ENCODE measurements around the gene RPL5.
"Not testable (repeated sequence)": the region's sequence is repeated elsewhere in the genome, so short reads cannot be mapped to it uniquely, and the experiment has no call there.

The RPL5 gene

GRCh38 chr1:92831762-92832536, at the start of gene RPL5:
Gene RPL5, plus strand, starts transcription at chr1:92832040. Its CDS starts 75 bp downstream, at chr1:92832115.
- DNase-seq (ENCODE audit: low read depth, low spot score), result peak; percentile 97

GRCh38 chr1:92783550-92783949, 48.3 kb upstream of the RPL5 start:
- DNase-seq (ENCODE audit: low read depth, low spot score), result not testable (repeated sequence)

GRCh38 chr1:92784021-92784638, 47.7 kb upstream of the RPL5 start:
- DNase-seq (ENCODE audit: low read depth, low spot score), result no peak

GRCh38 chr1:92784639-92785500, 47.0 kb upstream of the RPL5 start, which contains the start of gene EVI5:
Gene EVI5, minus strand, starts transcription at chr1:92785108. Its CDS starts 48,562 bp downstream, at chr1:92736546.
- DNase-seq (ENCODE audit: low read depth, low spot score), result peak; percentile 21

GRCh38 chr1:92786111-92786901, 45.5 kb upstream of the RPL5 start:
- no peak for DNase-seq (ENCODE audit: low read depth, low spot score)

GRCh38 chr1:92790081-92790480, 41.8 kb upstream of the RPL5 start:
- DNase-seq (ENCODE audit: low read depth, low spot score), result no peak

GRCh38 chr1:92790867-92791266, 41.0 kb upstream of the RPL5 start:
- DNase-seq (ENCODE audit: low read depth, low spot score), result no peak

GRCh38 chr1:92791487-92792066, 40.3 kb upstream of the RPL5 start:
- no peak for DNase-seq (ENCODE audit: low read depth, low spot score)

- DNase-seq (ENCODE audit: low read depth, low spot score), result no peak
These were observed 39.5 kb upstream of the RPL5 start for GRCh38 chr1:92792340-92792782.

GRCh38 chr1:92795166-92795565, 36.7 kb upstream of the RPL5 start:
- no peak for DNase-seq (ENCODE audit: low read depth, low spot score)

- DNase-seq (ENCODE audit: low read depth, low spot score), result no peak
These were observed 34.5 kb upstream of the RPL5 start for GRCh38 chr1:92797297-92797696.

- DNase-seq (ENCODE audit: low read depth, low spot score), result no peak
These were observed 33.9 kb upstream of the RPL5 start for GRCh38 chr1:92797961-92798360.

GRCh38 chr1:92803140-92803887, 28.5 kb upstream of the RPL5 start:
- no peak for DNase-seq (ENCODE audit: low read depth, low spot score)

- DNase-seq (ENCODE audit: low read depth, low spot score), result no peak
These were observed 27.1 kb upstream of the RPL5 start for GRCh38 chr1:92804721-92805201.

GRCh38 chr1:92805216-92805615, 26.6 kb upstream of the RPL5 start:
- DNase-seq (ENCODE audit: low read depth, low spot score), result no peak

GRCh38 chr1:92808381-92808780, 23.5 kb upstream of the RPL5 start:
- no peak for DNase-seq (ENCODE audit: low read depth, low spot score)

GRCh38 chr1:92816732-92817131, 15.1 kb upstream of the RPL5 start:
- no peak for DNase-seq (ENCODE audit: low read depth, low spot score)

- DNase-seq (ENCODE audit: low read depth, low spot score), result no peak
These were observed 14.6 kb upstream of the RPL5 start for GRCh38 chr1:92817137-92817697.

- DNase-seq (ENCODE audit: low read depth, low spot score), result no peak
These were observed 13.7 kb upstream of the RPL5 start for GRCh38 chr1:92817986-92818764.
